Gastrocnemius medialis (tissue), 4 donors: ENCODE data around the gene TFDP2.

Experiments
- POLR2A ChIP-seq, 2 donors: fragments of 450-650 bp; IDR thresholded peaks; one replicate each; pipeline ENCODE4 v1.6.1; 2017; ENCODE audit warnings: antibody characterized with exemption in 2 of 2, mild to moderate bottlenecking in 2 of 2, moderate library complexity in 2 of 2
- TF ChIP-seq, protein P1 (sequence below), 5 experiments: fragments of 450-650 bp in 3 of 5; fragments of 200-600 bp in 2 of 5; sonication (generic) in 2 of 5; IDR thresholded peaks in 4 of 5; conservative IDR thresholded peaks in 1 of 5; 1 replicate in 4 of 5; 2 replicates in 1 of 5; pipeline ENCODE4 v1.5.1; 2016 to 2019; ENCODE audit warnings: antibody characterized with exemption in 5 of 5, mild to moderate bottlenecking in 3 of 5, moderate library complexity in 3 of 5

DNA sequence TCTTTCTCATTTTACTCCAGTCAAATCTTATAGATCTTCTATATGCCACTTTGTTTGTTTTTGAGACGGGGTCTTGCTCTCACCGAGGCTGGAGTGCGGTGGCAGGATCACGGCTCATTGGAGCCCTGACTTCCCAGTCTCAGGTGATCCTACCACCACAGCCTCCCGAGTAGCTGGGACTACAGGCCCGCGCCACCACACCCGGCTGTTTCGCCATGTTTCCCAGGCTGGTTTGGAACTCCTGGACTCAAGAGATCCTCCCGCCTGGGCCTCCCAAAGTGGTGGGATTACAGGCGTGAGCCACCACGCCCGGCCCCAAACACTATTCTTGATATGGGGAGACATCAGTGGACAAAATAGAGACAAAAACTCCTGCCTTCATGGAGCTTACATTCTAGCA is 927 bp upstream of the TFDP2 start:
- TF ChIP-seq, protein P1, sequence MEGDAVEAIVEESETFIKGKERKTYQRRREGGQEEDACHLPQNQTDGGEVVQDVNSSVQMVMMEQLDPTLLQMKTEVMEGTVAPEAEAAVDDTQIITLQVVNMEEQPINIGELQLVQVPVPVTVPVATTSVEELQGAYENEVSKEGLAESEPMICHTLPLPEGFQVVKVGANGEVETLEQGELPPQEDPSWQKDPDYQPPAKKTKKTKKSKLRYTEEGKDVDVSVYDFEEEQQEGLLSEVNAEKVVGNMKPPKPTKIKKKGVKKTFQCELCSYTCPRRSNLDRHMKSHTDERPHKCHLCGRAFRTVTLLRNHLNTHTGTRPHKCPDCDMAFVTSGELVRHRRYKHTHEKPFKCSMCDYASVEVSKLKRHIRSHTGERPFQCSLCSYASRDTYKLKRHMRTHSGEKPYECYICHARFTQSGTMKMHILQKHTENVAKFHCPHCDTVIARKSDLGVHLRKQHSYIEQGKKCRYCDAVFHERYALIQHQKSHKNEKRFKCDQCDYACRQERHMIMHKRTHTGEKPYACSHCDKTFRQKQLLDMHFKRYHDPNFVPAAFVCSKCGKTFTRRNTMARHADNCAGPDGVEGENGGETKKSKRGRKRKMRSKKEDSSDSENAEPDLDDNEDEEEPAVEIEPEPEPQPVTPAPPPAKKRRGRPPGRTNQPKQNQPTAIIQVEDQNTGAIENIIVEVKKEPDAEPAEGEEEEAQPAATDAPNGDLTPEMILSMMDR (IDR thresholded peaks at IDR 0.05 in 4 of 5, conservative IDR thresholded peaks at IDR 0.05 in 1 of 5), result no peak
- TF ChIP-seq POLR2A (IDR thresholded peaks at IDR 0.05), result no peak
